OCI-LY7 (cell line): Measurements from ENCODE around the gene DYRK4. TPM values are rescaled to one million over a fixed set of nuclear protein-coding genes. Genes with fewer than 3 reads are reported as not detected.

Source experiments
- BruUV-seq: library from RNA; stranded (reverse); fragments of 400-500 nt; replicated peaks from 2 replicates; lab custom pipeline; 2021; lab: Mats Ljungman, UMichigan
- CTCF ChIA-PET: fragments of 300-600 bp; sonication (Branson Sonifier 250); formaldehyde crosslinking; loops from one replicate; lab custom pipeline; 2022; ENCODE audit warnings: antibody characterized with exemption; ENCODE audit not compliant: unreplicated experiment; lab: Charles Lee
- POLR2A ChIA-PET: fragments of 300-600 bp; sonication (Branson Sonifier 250); formaldehyde crosslinking; loops from one replicate; lab custom pipeline; 2022; ENCODE audit warnings: antibody characterized with exemption; lab: Charles Lee
- DNase-seq: peaks from one replicate; pipeline ENCODE4 v3.0.0-alpha.2; 2015; ENCODE audit warnings: low spot score
- H2AFZ ChIP-seq: fragments of 200-600 bp; sonication (generic), shearing (Covaris generic); 2 replicates; pipeline ENCODE4 v1.6.1; 2014; ENCODE audit warnings: mild to moderate bottlenecking, antibody characterized with exemption, low read length, moderate library complexity
- H3K27ac ChIP-seq: fragments of 200-600 bp; sonication (generic); 2 replicates; pipeline ENCODE4 v1.5.1; 2014; ENCODE audit warnings: mixed run types, low read depth, mild to moderate bottlenecking, moderate library complexity, low read length, inconsistent platforms; ENCODE audit not compliant: poor library complexity, severe bottlenecking
- H3K36me3 ChIP-seq: fragments of 200-600 bp; sonication (generic); 2 replicates; pipeline ENCODE4 v1.6.1; 2014; ENCODE audit warnings: mild to moderate bottlenecking, antibody characterized with exemption, low read length, moderate library complexity, mixed read lengths; ENCODE audit not compliant: insufficient read depth
- H3K4me1 ChIP-seq: fragments of 200-600 bp; sonication (generic); 2 replicates; pipeline ENCODE4 v1.5.1; 2014; ENCODE audit warnings: mild to moderate bottlenecking, low read length; ENCODE audit not compliant: insufficient read depth, poor library complexity, severe bottlenecking
- H3K4me2 ChIP-seq: fragments of 200-600 bp; sonication (generic); 2 replicates; pipeline ENCODE4 v1.6.1; 2014; ENCODE audit warnings: mild to moderate bottlenecking, low read length
- H3K4me3 ChIP-seq: fragments of 200-600 bp; sonication (generic); 2 replicates; pipeline ENCODE4 v1.5.1; 2014; ENCODE audit warnings: mild to moderate bottlenecking, low read depth, low read length; ENCODE audit not compliant: poor library complexity, severe bottlenecking
- H3K79me2 ChIP-seq: fragments of 200-600 bp; sonication (generic); 2 replicates; pipeline ENCODE4 v1.6.1; 2016; ENCODE audit warnings: low read depth, mild to moderate bottlenecking, low read length, moderate library complexity, mixed read lengths; ENCODE audit not compliant: insufficient read depth
- H3K9me2 ChIP-seq: fragments of 200-600 bp; sonication (generic); 2 replicates; pipeline ENCODE4 v1.6.1; 2016; ENCODE audit warnings: mild to moderate bottlenecking, low read length, mixed read lengths; ENCODE audit not compliant: insufficient read depth
- H3K9me3 ChIP-seq: fragments of 200-600 bp; sonication (generic); 2 replicates; pipeline ENCODE4 v1.6.1; 2014; ENCODE audit warnings: mild to moderate bottlenecking, mixed run types, low read length, mixed read lengths
- H4K20me1 ChIP-seq: fragments of 200-600 bp; sonication (generic); 2 replicates; pipeline ENCODE4 v1.6.1; 2014; ENCODE audit warnings: mild to moderate bottlenecking, antibody characterized with exemption, low read length, moderate library complexity, mixed read lengths; ENCODE audit not compliant: insufficient read depth
- EZH2phosphoT487 ChIP-seq: fragments of 200-600 bp; sonication (generic); IDR thresholded peaks from 2 replicates; pipeline ENCODE4 v1.6.1; 2018; ENCODE audit warnings: low read depth, borderline replicate concordance, mild to moderate bottlenecking, mixed run types, antibody characterized with exemption, low read length, moderate library complexity, mixed read lengths
- intact Hi-C: fragments of 100-400 bp; cut with micrococcal nuclease; formaldehyde crosslinking; loops from one replicate; pipeline ENCODE4 v1.10.0; 2022; ENCODE audit not compliant: unreplicated experiment
- total RNA-seq, 2 experiments: library from RNA; depleted of rRNA in 1 of 2; stranded (reverse); fragments of >200 nt in 1 of 2; shearing (Covaris generic) in 1 of 2; gene quantifications; 2 replicates each; pipeline ENCODE4 v1.2.3, GENCODE V29; 2014 to 2022
- TF ChIP-seq, protein P1 (sequence below): fragments of 200-600 bp; sonication (generic); conservative IDR thresholded peaks from 2 replicates; pipeline ENCODE4 v1.5.1; 2014; ENCODE audit warnings: mild to moderate bottlenecking, antibody characterized with exemption, low read length, moderate library complexity, mixed read lengths

Gene DYRK4
- total RNA-seq, 2 experiments from 2014 or later = 23.1 to 33.9 TPM

DNA sequence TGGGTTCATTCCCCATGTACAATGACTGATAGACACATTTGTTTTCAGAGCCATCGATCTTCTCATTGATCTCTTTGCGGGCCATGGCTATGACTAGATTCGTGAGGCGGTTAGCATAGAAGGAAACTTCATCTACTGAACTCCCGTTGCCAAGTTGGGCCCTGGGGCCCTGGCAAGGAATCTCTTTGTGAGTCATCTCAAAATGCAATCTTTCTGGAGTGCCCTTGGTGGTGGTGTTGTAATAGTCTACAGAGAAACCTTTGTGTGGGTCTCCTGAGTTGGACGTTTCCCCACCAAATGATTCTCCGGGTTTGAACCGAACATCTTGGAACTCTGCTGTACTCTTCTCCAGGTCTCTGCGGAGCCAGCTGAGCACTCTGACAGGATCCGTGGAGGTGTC is 66.4 kb downstream of the DYRK4 start:
- no peaks in the 10 kb centered on the region for H3K9me2 ChIP-seq
- H3K4me1 ChIP-seq = no peaks in the 10 kb centered on the region
- no TSS peak for BruUV-seq
- H3K9me3 ChIP-seq = no peaks in the 10 kb centered on the region
- CTCF ChIA-PET = no interaction called here
- no peak for DNase-seq
- intact Hi-C loops = no loop called here
- H3K79me2 ChIP-seq = no peaks in the 10 kb centered on the region
- POLR2A ChIA-PET = interaction anchor here (0.8 to 0.9 kb wide), 2 partner anchors 26 to 31 kb away, joined by 3 read pairs; no protein-coding TSS in a partner anchor
- H3K27ac ChIP-seq = no peak overlapping the region
- no peak overlapping the region for H2AFZ ChIP-seq
- H3K36me3 ChIP-seq = no peaks in the 10 kb centered on the region
- H3K4me2 ChIP-seq = no peak overlapping the region
- TF ChIP-seq, protein P1, sequence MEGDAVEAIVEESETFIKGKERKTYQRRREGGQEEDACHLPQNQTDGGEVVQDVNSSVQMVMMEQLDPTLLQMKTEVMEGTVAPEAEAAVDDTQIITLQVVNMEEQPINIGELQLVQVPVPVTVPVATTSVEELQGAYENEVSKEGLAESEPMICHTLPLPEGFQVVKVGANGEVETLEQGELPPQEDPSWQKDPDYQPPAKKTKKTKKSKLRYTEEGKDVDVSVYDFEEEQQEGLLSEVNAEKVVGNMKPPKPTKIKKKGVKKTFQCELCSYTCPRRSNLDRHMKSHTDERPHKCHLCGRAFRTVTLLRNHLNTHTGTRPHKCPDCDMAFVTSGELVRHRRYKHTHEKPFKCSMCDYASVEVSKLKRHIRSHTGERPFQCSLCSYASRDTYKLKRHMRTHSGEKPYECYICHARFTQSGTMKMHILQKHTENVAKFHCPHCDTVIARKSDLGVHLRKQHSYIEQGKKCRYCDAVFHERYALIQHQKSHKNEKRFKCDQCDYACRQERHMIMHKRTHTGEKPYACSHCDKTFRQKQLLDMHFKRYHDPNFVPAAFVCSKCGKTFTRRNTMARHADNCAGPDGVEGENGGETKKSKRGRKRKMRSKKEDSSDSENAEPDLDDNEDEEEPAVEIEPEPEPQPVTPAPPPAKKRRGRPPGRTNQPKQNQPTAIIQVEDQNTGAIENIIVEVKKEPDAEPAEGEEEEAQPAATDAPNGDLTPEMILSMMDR = no peak
- TF ChIP-seq EZH2phosphoT487 = no peak
- no peaks in the 10 kb centered on the region for H4K20me1 ChIP-seq
- H3K4me3 ChIP-seq = no peak overlapping the region

DNA sequence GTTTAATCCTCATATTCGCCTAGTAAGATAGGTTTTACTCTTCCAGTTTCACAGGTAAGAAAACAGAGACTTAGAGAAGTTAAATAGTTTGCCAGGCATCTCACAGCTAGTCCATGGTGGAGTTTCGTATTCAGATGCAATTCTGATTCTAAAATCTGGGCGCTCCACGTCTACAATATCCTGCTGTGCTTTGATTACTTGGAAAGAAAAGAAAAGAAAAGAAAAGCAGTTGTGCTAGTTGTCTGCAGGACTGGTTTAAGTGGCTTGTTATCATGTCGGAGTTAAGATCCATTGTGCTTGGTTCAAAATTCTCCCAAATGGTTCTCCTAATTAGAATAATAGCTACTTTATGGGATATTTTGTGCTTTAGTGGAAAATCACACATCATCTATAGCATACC is 68.3 kb downstream of the DYRK4 start:
- Histone ChIP-seq H2AFZ (no peak overlapping the region), H3K9me3 (no peaks in the 10 kb centered on the region), H3K4me1 (no peaks in the 10 kb centered on the region), H4K20me1 (no peaks in the 10 kb centered on the region), H3K4me2 (no peak overlapping the region), H3K4me3 (no peak overlapping the region), H3K27ac (no peak overlapping the region), H3K9me2 (no peaks in the 10 kb centered on the region), H3K79me2 (no peaks in the 10 kb centered on the region), H3K36me3 (no peaks in the 10 kb centered on the region)
- POLR2A ChIA-PET = interaction anchor here (0.5 kb wide), 1 partner anchor 330 kb away, joined by 3 read pairs; no protein-coding TSS in a partner anchor
- no TSS peak for BruUV-seq
- TF ChIP-seq, protein P1 = no peak
- TF ChIP-seq EZH2phosphoT487 = no peak
- intact Hi-C loops = no loop called here
- DNase-seq = no peak
- CTCF ChIA-PET = no interaction called here

DNA sequence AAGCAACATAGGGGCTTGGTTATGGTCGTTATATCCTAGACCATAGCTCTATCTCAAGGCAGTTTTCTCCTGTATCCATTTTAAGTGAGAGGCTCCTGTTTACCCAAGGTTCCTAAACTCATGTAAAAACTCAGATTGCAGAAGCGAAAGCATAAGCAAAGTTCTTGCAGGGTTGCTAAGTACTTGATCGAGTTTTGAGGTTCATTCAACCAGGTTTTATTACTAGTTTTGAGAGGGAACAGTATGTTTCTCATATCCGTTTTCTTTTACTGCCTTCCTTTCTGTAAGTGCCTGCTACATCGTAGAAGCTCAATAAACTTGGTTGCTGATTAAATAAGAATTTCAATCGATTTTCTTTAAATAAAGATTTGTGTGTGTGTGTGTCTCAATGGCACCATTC is 81.7 kb downstream of the DYRK4 start:
- Histone ChIP-seq H3K4me1 (peaks cover 30% of the 10 kb centered on the region), H3K36me3 (no peaks in the 10 kb centered on the region), H3K9me2 (no peaks in the 10 kb centered on the region), H3K9me3 (no peaks in the 10 kb centered on the region), H4K20me1 (no peaks in the 10 kb centered on the region; the same call in 1 of the 2 replicates), H3K4me3 (no peak overlapping the region), H3K79me2 (no peaks in the 10 kb centered on the region), H3K4me2 (peak overlapping the region; percentile 6), H3K27ac (no peak overlapping the region), H2AFZ (peak overlapping the region; percentile 27; the same call in 1 of the 2 replicates)
- ChIA-PET POLR2A (interaction anchor here (0.6 to 2.1 kb wide), 6 partner anchors 8 to 51 kb away, joined by 4 to 6 read pairs (median 4); no protein-coding TSS in a partner anchor), CTCF (interaction anchor here (0.5 kb wide), 1 partner anchor 109 kb away, joined by 3 read pairs; no protein-coding TSS in a partner anchor)
- no TSS peak for BruUV-seq
- intact Hi-C loops = no loop called here
- TF ChIP-seq, protein P1 = no peak
- TF ChIP-seq EZH2phosphoT487 = no peak
- peak; percentile 49 for DNase-seq
